ENCODE results near the gene ZDHHC20. TPM values are rescaled to one million over a fixed set of nuclear protein-coding genes. Genes with fewer than 3 reads are reported as not detected.

Gene ZDHHC20
- total RNA-seq, 1 experiment from 2014 or later = 53.7 TPM

- no peak overlapping the region for H3K4me2 ChIP-seq (ENCODE audit: low read length)
Measured at GRCh38 chr13:21342699-21343442, 116.2 kb downstream of the ZDHHC20 start.

GRCh38 chr13:21341637-21342422 lies 117.3 kb downstream of the ZDHHC20 start:
- Histone ChIP-seq H4K20me1 (ENCODE audit: low read length) (no peaks in the 10 kb centered on the region), H3K4me1 (ENCODE audit: insufficient read depth, low read length) (no peaks in the 10 kb centered on the region), H3K27me3 (ENCODE audit: low read length) (no peaks in the 10 kb centered on the region), H3K9ac (ENCODE audit: low read length) (no peak overlapping the region), H3K4me2 (ENCODE audit: low read length) (no peak overlapping the region), H3K27ac (ENCODE audit: low read length) (no peak overlapping the region), H2AFZ (ENCODE audit: low read length) (no peak overlapping the region), H3K9me3 (ENCODE audit: low read length) (no peaks in the 10 kb centered on the region), H3K9me2 (replicated peaks; ENCODE audit: low read length) (no peaks in the 10 kb centered on the region), H3K4me3 (ENCODE audit: low read length) (no peak overlapping the region), H3F3A (ENCODE audit: low read length, unreplicated experiment) (no peaks in the 10 kb centered on the region), H3K36me3 (ENCODE audit: low read depth, low read length) (no peaks in the 10 kb centered on the region), H3K79me2 (ENCODE audit: low read length) (no peaks in the 10 kb centered on the region)
- TF ChIP-seq EZH2phosphoT487 (IDR thresholded peaks at IDR 0.05; ENCODE audit: borderline replicate concordance, low read length) = no peak
- DNase-seq (no peak), ATAC-seq (no peak)
- BruUV-seq (replicated peaks) = no TSS peak
- intact Hi-C loops (cut with micrococcal nuclease) = no loop called here
- ChIA-PET POLR2A (ENCODE audit: unreplicated experiment) (no interaction called here), CTCF (no interaction called here)

More at GRCh38 chr13:21342699-21343442, 116.2 kb downstream of the ZDHHC20 start:
- Histone ChIP-seq H3K4me3 (ENCODE audit: low read length) (no peak overlapping the region), H4K20me1 (ENCODE audit: low read length) (no peaks in the 10 kb centered on the region), H3K79me2 (ENCODE audit: low read length) (no peaks in the 10 kb centered on the region), H3K36me3 (ENCODE audit: low read depth, low read length) (no peaks in the 10 kb centered on the region), H3K27me3 (ENCODE audit: low read length) (no peaks in the 10 kb centered on the region), H2AFZ (ENCODE audit: low read length) (no peak overlapping the region), H3K27ac (ENCODE audit: low read length) (no peak overlapping the region), H3K9me2 (replicated peaks; ENCODE audit: low read length) (no peaks in the 10 kb centered on the region), H3F3A (ENCODE audit: low read length, unreplicated experiment) (no peaks in the 10 kb centered on the region), H3K9me3 (ENCODE audit: low read length) (no peaks in the 10 kb centered on the region), H3K4me1 (ENCODE audit: insufficient read depth, low read length) (no peaks in the 10 kb centered on the region), H3K9ac (ENCODE audit: low read length) (no peak overlapping the region)
- POLR2A ChIA-PET (ENCODE audit: unreplicated experiment) = no interaction called here
- no TSS peak for BruUV-seq (replicated peaks)
- TF ChIP-seq EZH2phosphoT487 (IDR thresholded peaks at IDR 0.05; ENCODE audit: borderline replicate concordance, low read length) (no peak), EZH2 (IDR thresholded peaks at IDR 0.05; ENCODE audit: low read length, unreplicated experiment) (no peak), CTCF (conservative IDR thresholded peaks at IDR 0.05; ENCODE audit: low read depth, low read length) (no peak)
- DNase-seq (no peak), ATAC-seq (no peak)
- intact Hi-C loops (cut with micrococcal nuclease) = no loop called here
- CTCF ChIA-PET = interaction anchor here (0.5 kb wide), 1 partner anchor 163 kb away, joined by 3 read pairs; no protein-coding TSS in a partner anchor

GRCh38 chr13:21338639-21339278 lies 120.3 kb downstream of the ZDHHC20 start:
- ATAC-seq (no peak), DNase-seq (peak; percentile 2)
- H3K9me3 ChIP-seq (ENCODE audit: low read length) = no peaks in the 10 kb centered on the region
- H2AFZ ChIP-seq (ENCODE audit: low read length) = no peak overlapping the region
- H3K27me3 ChIP-seq (ENCODE audit: low read length) = no peaks in the 10 kb centered on the region
- H3K79me2 ChIP-seq (ENCODE audit: low read length) = no peaks in the 10 kb centered on the region
- no peak overlapping the region for H3K27ac ChIP-seq (ENCODE audit: low read length)
- POLR2A ChIA-PET (ENCODE audit: unreplicated experiment) = no interaction called here
- CTCF ChIA-PET = interaction anchor here (0.6 kb wide), 1 partner anchor 139 kb away, joined by 10 read pairs; no protein-coding TSS in a partner anchor
- H3K4me3 ChIP-seq (ENCODE audit: low read length) = no peak overlapping the region
- H3F3A ChIP-seq (ENCODE audit: low read length, unreplicated experiment) = no peaks in the 10 kb centered on the region
- intact Hi-C loops (cut with micrococcal nuclease) = loop anchor here (1.0 kb wide), 1 partner anchor 141 kb away; no protein-coding TSS in a partner anchor
- no TSS peak for BruUV-seq (replicated peaks)
- no peaks in the 10 kb centered on the region for H3K4me1 ChIP-seq (ENCODE audit: insufficient read depth, low read length)
- TF ChIP-seq CTCF (conservative IDR thresholded peaks at IDR 0.05; ENCODE audit: low read depth, low read length) = no peak
- no peak for TF ChIP-seq EZH2phosphoT487 (IDR thresholded peaks at IDR 0.05; ENCODE audit: borderline replicate concordance, low read length)
- TF ChIP-seq EZH2 (IDR thresholded peaks at IDR 0.05; ENCODE audit: low read length, unreplicated experiment) = no peak
- H4K20me1 ChIP-seq (ENCODE audit: low read length) = no peaks in the 10 kb centered on the region
- no peak overlapping the region for H3K4me2 ChIP-seq (ENCODE audit: low read length)
- no peak overlapping the region for H3K9ac ChIP-seq (ENCODE audit: low read length)
- no peaks in the 10 kb centered on the region for H3K9me2 ChIP-seq (replicated peaks; ENCODE audit: low read length)
- no peaks in the 10 kb centered on the region for H3K36me3 ChIP-seq (ENCODE audit: low read depth, low read length)
